Stomach (tissue), 9 donors: Measurements from ENCODE around the gene CTDP1. TPM values are rescaled to one million over a fixed set of nuclear protein-coding genes. Genes with fewer than 3 reads are reported as not detected.

Experiments used
- DNase-seq, 2 donors: peaks; one replicate each; pipeline versions ENCODE4 v3.0.0 to v3.0.0-alpha.2; 2013 to 2019
- H3K27ac ChIP-seq, 5 donors: fragments of 200-600 bp in 4 of 5; sonication (generic) in 4 of 5; one replicate each; pipeline ENCODE4 v1.5.1; 2013 to 2019; ENCODE audit warnings: mild to moderate bottlenecking in 1 of 5, moderate library complexity in 1 of 5
- H3K27me3 ChIP-seq, 3 donors: fragments of 200-600 bp; sonication (generic); one replicate each; pipeline ENCODE4 v1.5.1; 2017 to 2019; ENCODE audit warnings: mixed run types in 1 of 3
- H3K36me3 ChIP-seq, 4 donors: fragments of 200-600 bp; sonication (generic); 1 replicate in 3 of 4; 2 replicates in 1 of 4; pipeline ENCODE4 v1.5.1; 2016 to 2019
- H3K4me1 ChIP-seq, 4 donors: fragments of 200-600 bp; sonication (generic); one replicate each; pipeline ENCODE4 v1.5.1; 2016 to 2019
- H3K4me3 ChIP-seq, 4 donors: fragments of 200-600 bp; sonication (generic) in 3 of 4; one replicate each; pipeline ENCODE4 v1.5.1; 2016 to 2019; ENCODE audit warnings: mild to moderate bottlenecking in 1 of 4
- H3K9me3 ChIP-seq, 4 donors: fragments of 200-600 bp; sonication (generic); one replicate each; pipeline ENCODE4 v1.5.1; 2016 to 2019
- EP300 ChIP-seq: sonication (generic); formaldehyde crosslinking; IDR thresholded peaks from one replicate; pipeline ENCODE4 v1.6.1; 2017; ENCODE audit warnings: antibody characterized with exemption
- POLR2A ChIP-seq, 4 donors: fragments of 450-650 bp; IDR thresholded peaks; one replicate each; pipeline ENCODE4 v1.6.1; 2016; ENCODE audit warnings: antibody characterized with exemption in 4 of 4, control low read depth in 2 of 4, mild to moderate bottlenecking in 1 of 4, moderate library complexity in 1 of 4
- POLR2AphosphoS5 ChIP-seq, 3 donors: sonication (generic); formaldehyde crosslinking; IDR thresholded peaks; one replicate each; pipeline ENCODE4 v1.6.1; 2016; ENCODE audit warnings: antibody characterized with exemption in 3 of 3
- WGBS, 5 donors: extraction: QIAGEN DNeasy Blood & Tissue Kit in 3 of 5; methylation state at CpG; one replicate each; pipeline versions ENCODE4 v1.1.5 to v1.1.7; 2013 to 2018; 5-methylcytosine and 5-hydroxymethylcytosine counted together
- intact Hi-C: fragments of 100-400 bp; cut with DNase I; formaldehyde crosslinking; loops from one replicate; pipeline ENCODE4 v1.15.1; 2023; ENCODE audit warnings: low total_unique reads
- polyA plus RNA-seq, 3 donors: library from polyadenylated mRNA; stranded (reverse); fragments of 200-250 nt; gene quantifications; one replicate each; pipeline ENCODE4 v1.2.3, GENCODE V29; 2013
- total RNA-seq, 5 donors: library from RNA; depleted of rRNA; stranded (reverse); fragments of >200 nt; gene quantifications; one replicate each; pipeline versions ENCODE4 v1.1.0 to v1.2.3, GENCODE V29; 2014 to 2016
- TF ChIP-seq, protein P1 (sequence below), 7 experiments: fragments of 450-650 bp in 4 of 7; fragments of 200-600 bp in 3 of 7; sonication (generic) in 3 of 7; IDR thresholded peaks; one replicate each; pipeline ENCODE4 v1.5.1; 2016 to 2019; ENCODE audit warnings: antibody characterized with exemption in 7 of 7, control low read depth in 2 of 7, mild to moderate bottlenecking in 1 of 7
- donor health status: healthy with polysubstance abuse.
- donor health status: Bipolar disorder and iron deficiency.
- donor health status: healthy.

The CTDP1 gene
- total and polyA plus RNA-seq, 8 donors: 7.6 to 50.7 (median 16.8) TPM

DNA sequence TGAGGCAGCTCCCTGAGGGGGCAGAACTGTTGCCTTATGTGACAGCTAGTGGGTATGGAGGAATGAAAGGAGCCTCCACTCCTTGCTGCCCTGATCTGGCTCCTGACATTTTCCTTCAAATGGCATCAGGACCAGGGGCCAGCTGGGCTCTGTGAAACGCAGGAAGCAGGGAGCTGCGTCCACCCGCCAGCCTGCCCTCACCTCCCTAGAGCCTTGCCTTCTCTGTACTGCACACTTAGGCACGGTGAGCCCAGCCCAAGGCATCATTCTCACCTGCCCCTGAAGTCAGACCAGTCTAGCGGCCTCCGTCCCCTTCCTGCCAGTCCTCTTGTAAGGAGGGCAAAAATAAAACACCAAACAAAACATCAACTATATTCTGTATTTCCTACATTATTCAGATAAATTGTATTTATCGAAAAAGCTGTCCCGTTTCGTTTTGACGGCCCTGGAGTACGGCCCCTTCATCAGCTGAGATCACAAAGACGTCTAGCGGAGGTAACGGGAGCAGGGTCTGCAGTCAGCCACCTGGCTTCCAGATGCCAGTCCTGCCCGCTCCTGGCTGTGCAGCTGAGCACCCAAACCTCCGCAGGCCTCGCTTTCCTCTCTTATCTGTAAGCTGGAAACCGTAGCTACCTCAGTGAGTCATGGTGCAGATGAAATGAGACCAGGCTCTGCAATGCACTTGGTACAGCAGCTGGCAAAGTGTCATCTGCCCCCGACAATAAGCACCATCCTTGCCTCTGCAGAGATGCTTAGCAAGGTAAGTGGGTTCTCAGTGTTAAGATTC, 6.9 kb upstream of the CTDP1 start:
- no peak overlapping the region for H3K27ac ChIP-seq
- no peak for DNase-seq
- peaks cover 0 to 18% (median 10%) of the 10 kb centered on the region in 4 donors for H3K4me1 ChIP-seq
- H3K4me3 ChIP-seq: no peak overlapping the region
- H3K9me3 ChIP-seq: no peaks in the 10 kb centered on the region
- peaks cover 0 to 4% (median 0%) of the 10 kb centered on the region in 4 donors for H3K36me3 ChIP-seq
- TF ChIP-seq POLR2AphosphoS5 (IDR thresholded peaks at IDR 0.05): no peak
- TF ChIP-seq, protein P1, sequence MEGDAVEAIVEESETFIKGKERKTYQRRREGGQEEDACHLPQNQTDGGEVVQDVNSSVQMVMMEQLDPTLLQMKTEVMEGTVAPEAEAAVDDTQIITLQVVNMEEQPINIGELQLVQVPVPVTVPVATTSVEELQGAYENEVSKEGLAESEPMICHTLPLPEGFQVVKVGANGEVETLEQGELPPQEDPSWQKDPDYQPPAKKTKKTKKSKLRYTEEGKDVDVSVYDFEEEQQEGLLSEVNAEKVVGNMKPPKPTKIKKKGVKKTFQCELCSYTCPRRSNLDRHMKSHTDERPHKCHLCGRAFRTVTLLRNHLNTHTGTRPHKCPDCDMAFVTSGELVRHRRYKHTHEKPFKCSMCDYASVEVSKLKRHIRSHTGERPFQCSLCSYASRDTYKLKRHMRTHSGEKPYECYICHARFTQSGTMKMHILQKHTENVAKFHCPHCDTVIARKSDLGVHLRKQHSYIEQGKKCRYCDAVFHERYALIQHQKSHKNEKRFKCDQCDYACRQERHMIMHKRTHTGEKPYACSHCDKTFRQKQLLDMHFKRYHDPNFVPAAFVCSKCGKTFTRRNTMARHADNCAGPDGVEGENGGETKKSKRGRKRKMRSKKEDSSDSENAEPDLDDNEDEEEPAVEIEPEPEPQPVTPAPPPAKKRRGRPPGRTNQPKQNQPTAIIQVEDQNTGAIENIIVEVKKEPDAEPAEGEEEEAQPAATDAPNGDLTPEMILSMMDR (IDR thresholded peaks at IDR 0.05): no peak
- TF ChIP-seq EP300: no peak
- no peak for TF ChIP-seq POLR2A (IDR thresholded peaks at IDR 0.05)
- intact Hi-C loops: no loop called here
- H3K27me3 ChIP-seq: no peaks in the 10 kb centered on the region
- 85 to 92% (median 89%) methylated on average over 19 of the region's 19 CpGs for WGBS, 5 donors

DNA sequence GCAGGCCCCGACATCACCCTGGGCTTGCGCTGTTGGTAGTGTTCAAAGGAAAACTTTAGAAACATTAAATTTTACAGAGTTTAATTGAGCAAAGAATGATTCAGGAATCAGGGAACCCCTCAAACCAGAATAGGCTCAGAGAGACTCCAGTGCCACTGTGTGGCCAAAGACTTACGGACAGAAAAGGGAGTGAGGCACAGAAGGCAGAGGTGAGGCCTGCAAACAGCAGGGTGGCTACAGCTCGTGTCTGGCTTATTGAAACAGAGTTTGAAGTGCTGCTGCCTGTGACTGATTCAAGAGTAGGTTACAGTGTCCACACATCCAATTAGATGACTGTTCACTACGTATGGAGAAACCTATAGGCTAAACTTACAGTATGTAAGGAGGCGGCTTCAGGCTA, 2.4 kb upstream of the CTDP1 start:
- no peak overlapping the region for H3K27ac ChIP-seq
- intact Hi-C loops: no loop called here
- TF ChIP-seq, protein P1 (IDR thresholded peaks at IDR 0.05): no peak
- TF ChIP-seq EP300 (no peak), POLR2A (IDR thresholded peaks at IDR 0.05) (no peak), POLR2AphosphoS5 (IDR thresholded peaks at IDR 0.05) (no peak)
- H3K4me1 ChIP-seq: peaks cover 25 to 46% (median 41%) of the 10 kb centered on the region in 4 donors
- WGBS, 5 donors: 85 to 91% (median 88%) methylated on average over 6 of the region's 6 CpGs
- no peaks in the 10 kb centered on the region for H3K27me3 ChIP-seq
- H3K4me3 ChIP-seq: no peak overlapping the region
- peaks cover 0 to 5% (median 5%) of the 10 kb centered on the region in 4 donors for H3K36me3 ChIP-seq
- no peak for DNase-seq
- H3K9me3 ChIP-seq: no peaks in the 10 kb centered on the region

DNA sequence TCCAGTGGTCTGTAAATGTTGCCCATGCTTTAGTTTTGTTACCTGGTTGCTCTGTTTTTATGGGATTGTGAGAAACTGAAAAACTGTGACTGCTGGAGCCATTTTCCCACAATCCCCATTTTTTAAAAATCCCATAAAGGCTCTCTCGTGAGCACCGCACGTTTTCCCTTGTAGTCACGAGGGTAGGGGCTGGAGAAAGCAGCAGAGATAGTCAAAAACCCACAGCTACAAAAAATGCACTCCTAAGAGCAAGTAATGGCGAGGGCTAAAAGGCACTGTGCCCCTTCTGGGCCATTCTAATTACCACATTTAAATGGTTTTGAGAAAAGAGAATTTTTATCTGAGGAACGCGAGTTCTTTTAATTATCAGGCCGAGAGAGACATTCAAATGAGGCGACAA, 1.8 kb upstream of the CTDP1 start:
- 61 to 89% (median 68%) methylated on average over 9 of the region's 9 CpGs for WGBS, 5 donors
- no peaks in the 10 kb centered on the region for H3K27me3 ChIP-seq
- peaks cover 0 to 8% (median 6%) of the 10 kb centered on the region in 4 donors for H3K36me3 ChIP-seq
- intact Hi-C loops: no loop called here
- no peak for DNase-seq
- H3K9me3 ChIP-seq: no peaks in the 10 kb centered on the region
- peak overlapping the region in 1 of 4 donors; percentile 98 for H3K4me3 ChIP-seq
- H3K27ac ChIP-seq: peak overlapping the region in 1 of 5 donors; percentile 100
- peaks cover 28 to 52% (median 46%) of the 10 kb centered on the region in 4 donors for H3K4me1 ChIP-seq
- no peak for TF ChIP-seq POLR2A (IDR thresholded peaks at IDR 0.05)

DNA sequence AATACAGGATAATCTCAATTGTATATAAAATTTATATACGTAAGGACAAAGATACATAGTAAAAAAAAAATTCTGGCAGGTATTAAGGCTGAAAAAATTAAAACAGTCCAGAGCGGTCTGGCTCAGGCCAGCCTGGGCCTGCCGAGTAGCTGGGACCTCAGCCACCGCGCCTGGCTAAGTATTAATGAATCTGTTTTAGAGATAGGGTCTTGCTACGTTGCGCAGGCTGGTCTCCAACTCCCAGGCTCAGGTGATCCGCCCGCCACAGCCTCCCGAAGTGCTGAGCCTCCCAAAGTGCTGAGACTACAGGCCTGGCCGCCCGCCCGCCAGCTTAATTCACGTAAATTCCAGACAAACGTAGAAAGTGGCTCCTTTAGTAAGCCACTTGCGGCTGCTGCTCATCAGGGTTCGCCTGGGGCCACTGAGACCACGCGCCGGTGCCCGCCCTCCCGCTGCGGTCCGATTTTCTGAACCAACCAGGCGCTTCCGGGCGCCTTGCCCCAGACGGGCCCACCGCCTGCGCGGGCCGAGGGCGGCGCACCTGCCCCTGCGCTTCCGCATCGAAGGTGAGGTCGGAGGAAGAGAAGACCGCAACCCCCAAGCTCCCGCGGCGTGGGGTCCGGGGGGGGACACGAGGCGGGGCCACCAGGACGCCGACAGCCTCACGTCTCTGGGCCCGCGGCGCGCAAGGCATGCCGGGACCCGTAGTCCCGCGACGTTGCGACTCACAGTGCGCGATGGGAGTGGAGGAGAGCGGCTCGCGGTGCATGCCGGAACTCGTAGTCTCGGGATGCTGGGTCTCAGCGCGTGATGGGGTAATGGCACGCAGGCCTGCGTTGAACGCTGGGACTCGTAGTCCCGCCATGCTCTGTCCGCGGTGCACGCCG, 695 bp upstream of the CTDP1 start:
- peak; percentile 80 to 96 (median 94) for TF ChIP-seq POLR2AphosphoS5 (IDR thresholded peaks at IDR 0.05)
- TF ChIP-seq EP300: no peak
- WGBS, 5 donors: 1 to 4% (median 1%) methylated on average over 10 to 77 of the region's 77 CpGs
- H3K4me1 ChIP-seq: peaks cover 28 to 63% (median 56%) of the 10 kb centered on the region in 4 donors
- intact Hi-C loops: no loop called here
- H3K36me3 ChIP-seq: peaks cover 0 to 8% (median 7%) of the 10 kb centered on the region in 4 donors
- H3K27ac ChIP-seq: peak overlapping the region; percentile 93 to 100 (median 99)
- no peaks in the 10 kb centered on the region for H3K9me3 ChIP-seq
- H3K27me3 ChIP-seq: no peaks in the 10 kb centered on the region
- peak overlapping the region; percentile 93 to 99 (median 96) for H3K4me3 ChIP-seq
- peak; percentile 99 to 100 for DNase-seq
